ENCODE data around the gene ATP13A4. TPM values are rescaled to one million over a fixed set of nuclear protein-coding genes. Genes with fewer than 3 reads are reported as not detected.

Gene ATP13A4
- total and polyA plus RNA-seq, 4 experiments from 2014 or later = 0.25 to 3.0 (median 2.3) TPM; not detected in 1

- no peaks in the 10 kb centered on the region for H3K27me3 ChIP-seq (ENCODE audit: insufficient read depth, low read length)
- no peak for DNase-seq
- CTCF ChIA-PET (ENCODE audit: partially characterized antibody) = no interaction called here
- H3K4me3 Mint-ChIP-seq = no peak overlapping the region
- no peaks in the 10 kb centered on the region for H3K4me1 ChIP-seq (ENCODE audit: insufficient read depth, low read length)
- intact Hi-C loops (cut with micrococcal nuclease) = no loop called here
- H3K9me3 Mint-ChIP-seq = no peaks in the 10 kb centered on the region
- H3K4me3 ChIP-seq (ENCODE audit: low read length in 2 of 2) = no peak overlapping the region
- no peak overlapping the region for H3K27ac ChIP-seq (ENCODE audit: low read depth, low read length)
- no peaks in the 10 kb centered on the region for H3K9me3 ChIP-seq (ENCODE audit: control insufficient read depth in 1 of 2, low read length in 2 of 2)
- H3K36me3 Mint-ChIP-seq = peaks cover 0 to 3% of the 10 kb centered on the region in 2 donors
- no peak overlapping the region for H3K27ac Mint-ChIP-seq
- POLR2A ChIA-PET (ENCODE audit: partially characterized antibody) = no interaction called here
- H3K36me3 ChIP-seq (ENCODE audit: insufficient read depth, low read length) = no peaks in the 10 kb centered on the region
- peaks cover 2% of the 10 kb centered on the region in 2 donors for H3K27me3 Mint-ChIP-seq
- H3K4me1 Mint-ChIP-seq = no peaks in the 10 kb centered on the region
Measured at GRCh38 chr3:193509103-193509965, 45.4 kb downstream of the ATP13A4 start.

GRCh38 chr3:193508108-193508507 is 46.6 kb downstream of the ATP13A4 start:
- Mint-ChIP-seq H3K36me3 (no peaks in the 10 kb centered on the region), H3K27ac (no peak overlapping the region), H3K27me3 (peaks cover 2% of the 10 kb centered on the region in 2 donors), H3K9me3 (no peaks in the 10 kb centered on the region), H3K4me3 (no peak overlapping the region), H3K4me1 (no peaks in the 10 kb centered on the region)
- intact Hi-C loops (cut with micrococcal nuclease) = no loop called here
- H3K4me3 ChIP-seq (ENCODE audit: low read length in 2 of 2) = no peak overlapping the region
- ChIA-PET POLR2A (ENCODE audit: partially characterized antibody) (no interaction called here), CTCF (ENCODE audit: partially characterized antibody) (no interaction called here)
- H3K4me1 ChIP-seq (ENCODE audit: insufficient read depth, low read length) = no peaks in the 10 kb centered on the region
- DNase-seq = no peak
- no peaks in the 10 kb centered on the region for H3K36me3 ChIP-seq (ENCODE audit: insufficient read depth, low read length)
- H3K27ac ChIP-seq (ENCODE audit: low read depth, low read length) = no peak overlapping the region
- H3K9me3 ChIP-seq (ENCODE audit: control insufficient read depth in 1 of 2, low read length in 2 of 2) = no peaks in the 10 kb centered on the region
- no peaks in the 10 kb centered on the region for H3K27me3 ChIP-seq (ENCODE audit: insufficient read depth, low read length)

GRCh38 chr3:193507566-193507965 is 47.1 kb downstream of the ATP13A4 start:
- H3K27ac ChIP-seq (ENCODE audit: low read depth, low read length) = no peak overlapping the region
- H3K36me3 ChIP-seq (ENCODE audit: insufficient read depth, low read length) = no peaks in the 10 kb centered on the region
- POLR2A ChIA-PET (ENCODE audit: partially characterized antibody) = no interaction called here
- no peaks in the 10 kb centered on the region for H3K4me1 ChIP-seq (ENCODE audit: insufficient read depth, low read length)
- no peak for DNase-seq
- H3K36me3 Mint-ChIP-seq = no peaks in the 10 kb centered on the region
- no peak overlapping the region for H3K4me3 ChIP-seq (ENCODE audit: low read length in 2 of 2)
- CTCF ChIA-PET (ENCODE audit: partially characterized antibody) = no interaction called here
- intact Hi-C loops (cut with micrococcal nuclease) = no loop called here
- peaks cover 2% of the 10 kb centered on the region in 2 donors for H3K27me3 Mint-ChIP-seq
- H3K27me3 ChIP-seq (ENCODE audit: insufficient read depth, low read length) = no peaks in the 10 kb centered on the region
- no peaks in the 10 kb centered on the region for H3K9me3 Mint-ChIP-seq
- H3K4me3 Mint-ChIP-seq = no peak overlapping the region
- no peaks in the 10 kb centered on the region for H3K9me3 ChIP-seq (ENCODE audit: control insufficient read depth in 1 of 2, low read length in 2 of 2)
- H3K4me1 Mint-ChIP-seq = no peaks in the 10 kb centered on the region
- H3K27ac Mint-ChIP-seq = no peak overlapping the region

DNA sequence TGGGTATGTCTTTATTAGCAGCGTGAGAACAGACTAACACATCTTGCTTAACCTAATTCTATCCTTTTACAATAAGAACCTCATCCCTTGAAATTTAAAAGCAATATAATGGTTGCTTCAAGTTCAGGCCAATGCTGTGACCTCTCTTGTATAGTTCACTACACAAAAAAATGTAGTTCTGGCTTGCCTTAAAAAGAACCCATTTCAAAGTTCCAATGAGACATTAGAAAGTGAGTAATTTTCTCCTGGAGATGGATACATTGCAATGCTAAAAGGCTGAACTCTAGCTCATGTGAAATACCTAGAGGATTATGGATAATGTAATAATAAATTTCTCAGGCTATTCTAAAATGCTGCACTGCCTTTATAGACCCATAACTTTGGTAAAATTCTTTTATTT is 47.8 kb downstream of the ATP13A4 start:
- POLR2A ChIA-PET (ENCODE audit: partially characterized antibody) = no interaction called here
- no peaks in the 10 kb centered on the region for H3K4me1 Mint-ChIP-seq
- intact Hi-C loops (cut with micrococcal nuclease) = no loop called here

DNA sequence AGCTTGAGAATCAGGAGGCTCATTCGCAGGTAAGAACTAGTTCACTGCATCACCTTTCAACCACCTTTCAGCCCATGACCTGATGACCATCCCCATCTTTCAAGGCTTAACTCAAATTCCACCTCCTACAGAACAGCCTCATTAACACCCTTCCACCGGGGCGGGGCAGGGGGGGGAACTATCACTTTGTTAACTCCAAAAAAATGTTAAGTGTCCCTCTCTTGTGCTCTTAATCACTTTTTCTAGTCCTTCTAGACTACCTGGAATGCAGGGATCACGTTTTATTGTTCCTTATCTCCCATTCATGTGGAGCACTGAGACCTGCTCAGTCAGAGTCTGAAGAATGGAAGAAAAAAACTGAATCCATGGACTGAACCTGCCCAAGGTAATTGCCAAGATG is 51.8 kb downstream of the ATP13A4 start:
- Histone ChIP-seq H3K27me3 (ENCODE audit: insufficient read depth, low read length) (no peaks in the 10 kb centered on the region), H3K4me1 (ENCODE audit: insufficient read depth, low read length) (no peaks in the 10 kb centered on the region), H3K4me3 (ENCODE audit: low read length in 2 of 2) (no peak overlapping the region), H3K36me3 (ENCODE audit: insufficient read depth, low read length) (no peaks in the 10 kb centered on the region), H3K27ac (ENCODE audit: low read depth, low read length) (no peak overlapping the region), H3K9me3 (ENCODE audit: control insufficient read depth in 1 of 2, low read length in 2 of 2) (no peaks in the 10 kb centered on the region)
- Mint-ChIP-seq H3K27me3 (peaks cover 2 to 3% of the 10 kb centered on the region in 2 donors), H3K36me3 (no peaks in the 10 kb centered on the region), H3K27ac (no peak overlapping the region), H3K9me3 (no peaks in the 10 kb centered on the region), H3K4me1 (no peaks in the 10 kb centered on the region), H3K4me3 (no peak overlapping the region)
- ChIA-PET POLR2A (ENCODE audit: partially characterized antibody) (no interaction called here), CTCF (ENCODE audit: partially characterized antibody) (no interaction called here)
- intact Hi-C loops (cut with micrococcal nuclease) = no loop called here
- no peak for DNase-seq

More for the DNA sequence above, 47.8 kb downstream of the ATP13A4 start:
- H3K27ac ChIP-seq (ENCODE audit: low read depth, low read length) = no peak overlapping the region
- H3K36me3 Mint-ChIP-seq = no peaks in the 10 kb centered on the region
- no peak overlapping the region for H3K4me3 Mint-ChIP-seq
- H3K27ac Mint-ChIP-seq = no peak overlapping the region
- CTCF ChIA-PET (ENCODE audit: partially characterized antibody) = no interaction called here
- H3K27me3 ChIP-seq (ENCODE audit: insufficient read depth, low read length) = no peaks in the 10 kb centered on the region
- no peak overlapping the region for H3K4me3 ChIP-seq (ENCODE audit: low read length in 2 of 2)
- no peaks in the 10 kb centered on the region for H3K36me3 ChIP-seq (ENCODE audit: insufficient read depth, low read length)
- H3K27me3 Mint-ChIP-seq = peaks cover 2% of the 10 kb centered on the region in 2 donors
- DNase-seq = no peak
- no peaks in the 10 kb centered on the region for H3K9me3 Mint-ChIP-seq
- no peaks in the 10 kb centered on the region for H3K4me1 ChIP-seq (ENCODE audit: insufficient read depth, low read length)
- no peaks in the 10 kb centered on the region for H3K9me3 ChIP-seq (ENCODE audit: control insufficient read depth in 1 of 2, low read length in 2 of 2)

DNA sequence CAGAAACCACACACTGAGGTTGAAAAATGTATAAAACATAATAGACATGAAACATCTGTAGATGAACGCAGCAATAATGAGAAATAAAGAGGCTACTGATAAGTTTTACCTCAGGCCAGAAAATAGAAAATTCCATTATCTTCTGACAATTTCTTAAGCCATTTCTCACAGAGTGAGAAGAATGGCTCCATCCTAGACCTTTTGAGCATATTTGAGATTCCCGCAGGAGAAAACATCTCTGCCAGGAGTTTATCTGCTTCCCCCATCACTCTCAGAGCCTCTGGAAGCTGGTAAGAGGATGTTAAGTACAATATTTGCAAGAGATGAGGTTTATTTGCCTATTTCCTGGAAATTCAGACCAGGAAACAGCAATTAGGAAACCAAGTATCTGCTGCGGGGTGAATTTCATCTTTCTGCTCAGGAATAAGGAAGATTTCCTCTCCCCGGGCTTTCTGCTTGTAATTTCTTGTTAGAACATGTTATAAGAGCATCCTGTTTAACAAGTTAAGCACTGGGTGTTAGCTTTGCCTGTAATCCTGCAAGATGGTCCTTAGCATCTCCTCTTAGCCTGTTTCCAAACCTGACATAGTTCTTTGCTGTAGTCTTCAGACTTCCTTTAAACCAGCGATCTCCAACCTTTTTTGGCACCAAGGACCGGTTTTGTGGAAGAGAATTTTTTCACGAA is 54.8 kb downstream of the ATP13A4 start:
- Histone ChIP-seq H3K27me3 (ENCODE audit: insufficient read depth, low read length) (no peaks in the 10 kb centered on the region), H3K9me3 (ENCODE audit: control insufficient read depth in 1 of 2, low read length in 2 of 2) (no peaks in the 10 kb centered on the region), H3K27ac (ENCODE audit: low read depth, low read length) (no peak overlapping the region), H3K4me3 (ENCODE audit: low read length in 2 of 2) (no peak overlapping the region), H3K4me1 (ENCODE audit: insufficient read depth, low read length) (no peaks in the 10 kb centered on the region), H3K36me3 (ENCODE audit: insufficient read depth, low read length) (no peaks in the 10 kb centered on the region)
- intact Hi-C loops (cut with micrococcal nuclease) = no loop called here
- no peak overlapping the region for H3K4me3 Mint-ChIP-seq
- H3K9me3 Mint-ChIP-seq = no peaks in the 10 kb centered on the region
- no peak overlapping the region for H3K27ac Mint-ChIP-seq
- H3K27me3 Mint-ChIP-seq = peaks cover 0 to 3% of the 10 kb centered on the region in 2 donors
- CTCF ChIA-PET (ENCODE audit: partially characterized antibody) = interaction anchor here (0.9 kb wide), 1 partner anchor 37 kb away, joined by 3 read pairs; no protein-coding TSS in a partner anchor
- POLR2A ChIA-PET (ENCODE audit: partially characterized antibody) = no interaction called here
- DNase-seq = no peak
- no peaks in the 10 kb centered on the region for H3K36me3 Mint-ChIP-seq
- no peaks in the 10 kb centered on the region for H3K4me1 Mint-ChIP-seq

DNA sequence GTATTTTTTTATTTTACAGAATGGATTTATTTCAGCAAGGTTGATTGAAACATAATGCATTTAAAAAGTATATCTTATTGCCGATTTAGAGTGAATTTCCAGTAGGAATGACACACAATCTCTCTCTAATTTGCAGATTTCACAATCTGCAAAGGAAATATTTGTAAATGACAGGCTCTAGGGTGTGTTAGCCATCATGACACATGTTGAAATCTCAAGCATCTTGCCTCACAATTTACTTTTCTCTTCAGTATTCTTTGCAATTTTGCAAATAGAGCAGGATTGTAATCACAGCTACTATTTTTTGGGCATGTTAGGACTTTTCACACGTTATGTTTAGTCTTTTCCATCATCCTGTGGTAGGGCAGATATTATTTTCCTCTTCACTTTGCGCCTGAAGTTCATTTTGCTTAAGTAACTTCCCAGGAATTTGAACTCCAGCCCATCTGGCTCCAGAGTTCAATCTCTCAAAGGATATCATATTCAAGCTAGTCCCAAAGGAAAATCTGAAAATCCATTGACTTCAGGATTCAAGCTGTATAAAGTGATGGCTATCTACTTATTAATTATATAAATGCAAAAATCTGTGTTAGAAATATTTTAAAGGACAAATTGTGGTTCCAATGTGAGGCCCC is 55.4 kb downstream of the ATP13A4 start:
- intact Hi-C loops (cut with micrococcal nuclease) = no loop called here
- no peaks in the 10 kb centered on the region for H3K9me3 ChIP-seq (ENCODE audit: control insufficient read depth in 1 of 2, low read length in 2 of 2)
- Mint-ChIP-seq H3K27me3 (peaks cover 0 to 3% of the 10 kb centered on the region in 2 donors), H3K4me1 (no peaks in the 10 kb centered on the region), H3K9me3 (no peaks in the 10 kb centered on the region), H3K36me3 (no peaks in the 10 kb centered on the region), H3K27ac (no peak overlapping the region), H3K4me3 (no peak overlapping the region)
- ChIA-PET POLR2A (ENCODE audit: partially characterized antibody) (interaction anchor here (0.8 kb wide), 1 partner anchor 289 kb away, joined by 3 read pairs; no protein-coding TSS in a partner anchor), CTCF (ENCODE audit: partially characterized antibody) (no interaction called here)
- no peak overlapping the region for H3K4me3 ChIP-seq (ENCODE audit: low read length in 2 of 2)
- H3K4me1 ChIP-seq (ENCODE audit: insufficient read depth, low read length) = no peaks in the 10 kb centered on the region
- DNase-seq = no peak
- H3K36me3 ChIP-seq (ENCODE audit: insufficient read depth, low read length) = no peaks in the 10 kb centered on the region
- H3K27me3 ChIP-seq (ENCODE audit: insufficient read depth, low read length) = no peaks in the 10 kb centered on the region
- H3K27ac ChIP-seq (ENCODE audit: low read depth, low read length) = no peak overlapping the region
